Measurements from ENCODE around the gene CUEDC1.

CUEDC1 gene

GRCh38 chr17:57957886-57958285 is 2.7 kb upstream of the CUEDC1 start:
- H3K27ac Mint-ChIP-seq = peak overlapping the region; percentile 67

GRCh38 chr17:57957120-57957850 is 2.1 kb upstream of the CUEDC1 start:
- H3K27me3 Mint-ChIP-seq = peaks cover 88% of the 10 kb centered on the region
- no peak for DNase-seq
- H3K4me1 Mint-ChIP-seq = peaks cover 21% of the 10 kb centered on the region
- no peaks in the 10 kb centered on the region for H3K9me3 Mint-ChIP-seq
- H3K36me3 Mint-ChIP-seq = no peaks in the 10 kb centered on the region
- H3K27ac Mint-ChIP-seq = no peak overlapping the region
- H3K4me3 Mint-ChIP-seq = no peak overlapping the region
- CTCF ChIA-PET = interaction anchor here (4.1 kb wide), 1 partner anchor 64 kb away, joined by 18 read pairs; no protein-coding TSS in a partner anchor

More at GRCh38 chr17:57957886-57958285, 2.7 kb upstream of the CUEDC1 start:
- Mint-ChIP-seq H3K9me3 (no peaks in the 10 kb centered on the region), H3K4me3 (no peak overlapping the region), H3K36me3 (no peaks in the 10 kb centered on the region), H3K27me3 (peaks cover 85% of the 10 kb centered on the region), H3K4me1 (peaks cover 15% of the 10 kb centered on the region)
- no peak for DNase-seq
- CTCF ChIA-PET = no interaction called here

GRCh38 chr17:57956291-57957119 is 1.3 kb upstream of the CUEDC1 start:
- no peak overlapping the region for H3K27ac Mint-ChIP-seq
- H3K4me3 Mint-ChIP-seq = peak overlapping the region; percentile 53
- CTCF ChIA-PET = interaction anchor here (1.2 to 4.1 kb wide), 3 partner anchors 43 to 99 kb away, joined by 3 to 18 read pairs (median 6); no protein-coding TSS in a partner anchor

GRCh38 chr17:57954397-57955182 is 622 bp downstream of the CUEDC1 start:
- Mint-ChIP-seq H3K4me3 (peak overlapping the region; percentile 43), H3K27ac (no peak overlapping the region), H3K9me3 (no peaks in the 10 kb centered on the region), H3K4me1 (peaks cover 40% of the 10 kb centered on the region), H3K27me3 (peaks cover 72% of the 10 kb centered on the region), H3K36me3 (no peaks in the 10 kb centered on the region)
- no peak for DNase-seq
- CTCF ChIA-PET = interaction anchor here (1.1 to 4.1 kb wide), 4 partner anchors 16 to 97 kb away, joined by 3 to 18 read pairs (median 3); no protein-coding TSS in a partner anchor

More at GRCh38 chr17:57956291-57957119, 1.3 kb upstream of the CUEDC1 start:
- no peaks in the 10 kb centered on the region for H3K36me3 Mint-ChIP-seq
- peaks cover 86% of the 10 kb centered on the region for H3K27me3 Mint-ChIP-seq
- no peaks in the 10 kb centered on the region for H3K9me3 Mint-ChIP-seq
- DNase-seq = peak; percentile 62
- H3K4me1 Mint-ChIP-seq = peaks cover 23% of the 10 kb centered on the region

GRCh38 chr17:57953705-57954396 is 1.4 kb downstream of the CUEDC1 start:
- DNase-seq = no peak
- no peaks in the 10 kb centered on the region for H3K9me3 Mint-ChIP-seq
- no peak overlapping the region for H3K27ac Mint-ChIP-seq
- H3K4me1 Mint-ChIP-seq = peaks cover 46% of the 10 kb centered on the region
- H3K4me3 Mint-ChIP-seq = peak overlapping the region; percentile 46
- no peaks in the 10 kb centered on the region for H3K36me3 Mint-ChIP-seq
- H3K27me3 Mint-ChIP-seq = peaks cover 65% of the 10 kb centered on the region
- CTCF ChIA-PET = interaction anchor here (0.6 to 4.1 kb wide), 3 partner anchors 45 to 282 kb away, joined by 3 to 18 read pairs (median 4); no protein-coding TSS in a partner anchor

- peaks cover 62% of the 10 kb centered on the region for H3K27me3 Mint-ChIP-seq
- no peak overlapping the region for H3K4me3 Mint-ChIP-seq
- H3K27ac Mint-ChIP-seq = no peak overlapping the region
- H3K9me3 Mint-ChIP-seq = no peaks in the 10 kb centered on the region
- no peak for DNase-seq
- CTCF ChIA-PET = interaction anchor here (0.7 to 4.1 kb wide), 4 partner anchors 45 to 95 kb away, joined by 3 to 18 read pairs (median 4); no protein-coding TSS in a partner anchor
- H3K36me3 Mint-ChIP-seq = no peaks in the 10 kb centered on the region
- peaks cover 52% of the 10 kb centered on the region for H3K4me1 Mint-ChIP-seq
Observed at GRCh38 chr17:57953219-57953618, 2.0 kb downstream of the CUEDC1 start.

GRCh38 chr17:57949649-57950048 is 5.6 kb downstream of the CUEDC1 start:
- no peak overlapping the region for H3K4me3 Mint-ChIP-seq
- DNase-seq = no peak

GRCh38 chr17:57948555-57949420 is 6.4 kb downstream of the CUEDC1 start:
- H3K9me3 Mint-ChIP-seq = no peaks in the 10 kb centered on the region
- peaks cover 54% of the 10 kb centered on the region for H3K27me3 Mint-ChIP-seq
- H3K27ac Mint-ChIP-seq = peak overlapping the region; percentile 35
- no peak overlapping the region for H3K4me3 Mint-ChIP-seq
- no peak for DNase-seq
- H3K4me1 Mint-ChIP-seq = peaks cover 55% of the 10 kb centered on the region
- CTCF ChIA-PET = interaction anchor here (0.6 to 1.8 kb wide), 3 partner anchors 36 to 57 kb away, joined by 3 to 7 read pairs (median 5); no protein-coding TSS in a partner anchor
- no peaks in the 10 kb centered on the region for H3K36me3 Mint-ChIP-seq

More at GRCh38 chr17:57949649-57950048, 5.6 kb downstream of the CUEDC1 start:
- Mint-ChIP-seq H3K9me3 (no peaks in the 10 kb centered on the region), H3K27me3 (peaks cover 57% of the 10 kb centered on the region), H3K4me1 (peaks cover 56% of the 10 kb centered on the region), H3K36me3 (no peaks in the 10 kb centered on the region), H3K27ac (no peak overlapping the region)
- CTCF ChIA-PET = interaction anchor here (0.6 to 1.8 kb wide), 7 partner anchors 10 to 1155 kb away, joined by 3 to 7 read pairs (median 3); no protein-coding TSS in a partner anchor

- peaks cover 53% of the 10 kb centered on the region for H3K4me1 Mint-ChIP-seq
Observed at GRCh38 chr17:57948169-57948554, 7.0 kb downstream of the CUEDC1 start.

GRCh38 chr17:57947369-57947768 is 7.8 kb downstream of the CUEDC1 start:
- CTCF ChIA-PET = interaction anchor here (0.6 to 1.3 kb wide), 4 partner anchors 39 to 165 kb away, joined by 3 read pairs; no protein-coding TSS in a partner anchor
- Mint-ChIP-seq H3K4me1 (peaks cover 48% of the 10 kb centered on the region), H3K36me3 (no peaks in the 10 kb centered on the region), H3K9me3 (no peaks in the 10 kb centered on the region), H3K27ac (no peak overlapping the region), H3K27me3 (peaks cover 49% of the 10 kb centered on the region), H3K4me3 (no peak overlapping the region)
- no peak for DNase-seq

More at GRCh38 chr17:57948169-57948554, 7.0 kb downstream of the CUEDC1 start:
- Mint-ChIP-seq H3K4me3 (no peak overlapping the region), H3K36me3 (no peaks in the 10 kb centered on the region), H3K27ac (no peak overlapping the region), H3K9me3 (no peaks in the 10 kb centered on the region), H3K27me3 (peaks cover 54% of the 10 kb centered on the region)
- DNase-seq = no peak
- CTCF ChIA-PET = interaction anchor here (0.6 to 1.8 kb wide), 4 partner anchors 37 to 164 kb away, joined by 3 to 7 read pairs (median 4); no protein-coding TSS in a partner anchor

- Mint-ChIP-seq H3K9me3 (no peaks in the 10 kb centered on the region), H3K4me1 (peaks cover 47% of the 10 kb centered on the region), H3K27ac (no peak overlapping the region), H3K4me3 (peak overlapping the region; percentile 44), H3K36me3 (no peaks in the 10 kb centered on the region), H3K27me3 (peaks cover 49% of the 10 kb centered on the region)
- DNase-seq = peak; percentile 57
- CTCF ChIA-PET = interaction anchor here (0.7 to 1.3 kb wide), 4 partner anchors 40 to 166 kb away, joined by 3 to 4 read pairs (median 3); no protein-coding TSS in a partner anchor
Observed at GRCh38 chr17:57946798-57947358, 8.3 kb downstream of the CUEDC1 start.

Measured in activated naive CD4-positive, alpha-beta T cell treated with anti-CD3 and anti-CD28 coated beads, Interleukin-2, amount 10 ng/mL, durations not matched to agents 7 days and 5 days (primary cell).